Suprapubic skin (tissue), 3 donors: ENCODE measurements around the gene MYH11.

ENCODE experiments used
- EP300 ChIP-seq: sonication (generic); formaldehyde crosslinking; IDR thresholded peaks from one replicate; pipeline ENCODE4 v1.6.1; 2017; ENCODE audit warnings: antibody characterized with exemption
- POLR2A ChIP-seq, 2 donors: fragments of 450-650 bp; IDR thresholded peaks; one replicate each; pipeline ENCODE4 v1.6.1; 2017; ENCODE audit warnings: antibody characterized with exemption in 2 of 2, mild to moderate bottlenecking in 2 of 2, moderate library complexity in 2 of 2
- TF ChIP-seq, protein P1 (sequence below), 2 donors: fragments of 200-600 bp in 1 of 2; fragments of 450-650 bp in 1 of 2; sonication (generic) in 1 of 2; IDR thresholded peaks; one replicate each; pipeline ENCODE4 v1.5.1; 2016 to 2019; ENCODE audit warnings: antibody characterized with exemption in 2 of 2, mild to moderate bottlenecking in 1 of 2, moderate library complexity in 1 of 2

DNA sequence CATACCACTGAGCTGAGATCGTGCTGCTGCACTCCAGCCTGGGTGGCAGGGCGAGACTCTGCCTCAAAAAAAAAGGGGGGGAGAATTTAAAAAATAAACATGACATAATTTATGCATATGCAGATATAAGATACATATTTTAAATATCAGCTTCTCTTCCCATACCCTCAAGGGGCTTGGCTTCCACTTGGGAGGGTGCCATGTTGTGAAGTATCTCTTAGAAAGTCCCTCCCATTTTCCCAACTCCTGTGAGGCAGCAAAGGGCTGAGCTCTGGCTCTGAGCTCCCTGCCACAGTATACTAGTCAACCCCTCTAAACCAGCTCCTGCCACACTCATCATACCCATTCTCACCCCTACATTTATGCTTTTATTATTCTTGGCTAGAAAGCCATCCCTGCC, 39.4 kb downstream of the MYH11 start:
- TF ChIP-seq, protein P1, sequence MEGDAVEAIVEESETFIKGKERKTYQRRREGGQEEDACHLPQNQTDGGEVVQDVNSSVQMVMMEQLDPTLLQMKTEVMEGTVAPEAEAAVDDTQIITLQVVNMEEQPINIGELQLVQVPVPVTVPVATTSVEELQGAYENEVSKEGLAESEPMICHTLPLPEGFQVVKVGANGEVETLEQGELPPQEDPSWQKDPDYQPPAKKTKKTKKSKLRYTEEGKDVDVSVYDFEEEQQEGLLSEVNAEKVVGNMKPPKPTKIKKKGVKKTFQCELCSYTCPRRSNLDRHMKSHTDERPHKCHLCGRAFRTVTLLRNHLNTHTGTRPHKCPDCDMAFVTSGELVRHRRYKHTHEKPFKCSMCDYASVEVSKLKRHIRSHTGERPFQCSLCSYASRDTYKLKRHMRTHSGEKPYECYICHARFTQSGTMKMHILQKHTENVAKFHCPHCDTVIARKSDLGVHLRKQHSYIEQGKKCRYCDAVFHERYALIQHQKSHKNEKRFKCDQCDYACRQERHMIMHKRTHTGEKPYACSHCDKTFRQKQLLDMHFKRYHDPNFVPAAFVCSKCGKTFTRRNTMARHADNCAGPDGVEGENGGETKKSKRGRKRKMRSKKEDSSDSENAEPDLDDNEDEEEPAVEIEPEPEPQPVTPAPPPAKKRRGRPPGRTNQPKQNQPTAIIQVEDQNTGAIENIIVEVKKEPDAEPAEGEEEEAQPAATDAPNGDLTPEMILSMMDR (IDR thresholded peaks at IDR 0.05) = no peak
- no peak for TF ChIP-seq EP300
- TF ChIP-seq POLR2A (IDR thresholded peaks at IDR 0.05) = no peak
